Fibroblast of mammary gland (primary cell): Measurements from ENCODE around the gene GALNT18.

Source experiments
- DNase-seq: peaks from one replicate; pipeline ENCODE4 v3.0.0-alpha.2; 2010; ENCODE audit warnings: low read depth
- H3K4me3 ChIP-seq: 2 replicates; pipeline ENCODE4 v1.5.1; 2011; ENCODE audit warnings: low read depth, mild to moderate bottlenecking, low read length, moderate library complexity; ENCODE audit not compliant: control insufficient read depth
- CTCF ChIP-seq: conservative IDR thresholded peaks from 2 replicates; pipeline ENCODE4 v1.5.1; 2011; ENCODE audit warnings: low read depth, low read length, inconsistent platforms; ENCODE audit not compliant: control insufficient read depth, insufficient read depth

Gene GALNT18

DNA sequence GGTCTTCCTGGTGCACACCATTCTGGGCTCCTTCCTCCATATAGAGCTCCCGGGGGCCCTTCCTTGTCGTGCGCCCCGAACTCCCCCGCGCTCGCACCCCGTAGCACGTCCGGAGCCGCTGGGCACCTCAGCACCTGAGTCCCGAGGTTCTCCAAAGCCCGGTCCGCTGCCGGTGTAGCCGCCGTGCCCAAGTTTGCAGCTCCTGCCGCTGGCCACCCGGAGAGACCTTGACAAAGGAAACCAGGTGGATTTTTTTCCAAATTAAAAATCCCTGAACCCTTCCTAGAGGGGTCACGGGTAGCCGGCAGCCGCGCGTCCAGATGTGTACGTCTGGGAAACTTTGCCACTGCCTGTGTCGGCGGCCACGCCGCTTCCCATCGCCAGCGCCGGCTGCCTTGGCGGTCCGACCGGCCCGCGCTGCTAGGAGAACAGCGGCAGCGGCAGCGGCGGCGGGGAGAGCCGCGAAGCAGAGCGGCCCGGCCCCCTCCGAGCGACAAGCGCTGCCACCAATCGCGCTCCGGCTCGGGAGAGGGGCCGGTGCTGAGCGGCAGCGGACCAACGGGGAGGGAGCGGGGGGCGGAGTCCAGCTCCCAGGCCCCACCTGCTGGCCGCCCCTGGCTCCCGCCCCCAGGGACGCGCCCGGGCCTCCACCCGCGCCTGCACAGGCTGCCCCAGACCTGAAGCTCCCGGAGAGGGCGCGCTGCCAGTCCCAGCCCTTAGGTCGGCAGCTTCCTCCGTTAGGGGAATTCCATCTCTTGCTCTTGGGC, at the start of gene GALNT18:
Gene GALNT18, minus strand, starts transcription at position 433 of the 767 bp plus-strand sequence.
- DNase-seq = peak; percentile 86
- H3K4me3 ChIP-seq = peak within 1 kb of the TSS; percentile 57
- no peak for TF ChIP-seq CTCF

- no peak for DNase-seq
- no peak for TF ChIP-seq CTCF
- H3K4me3 ChIP-seq = no peak overlapping the region
Measured at GRCh38 chr11:11670574-11670973, 48.8 kb upstream of the GALNT18 start.

- no peak for DNase-seq
- no peak overlapping the region for H3K4me3 ChIP-seq
- no peak for TF ChIP-seq CTCF
Measured at GRCh38 chr11:11669233-11669846, 47.5 kb upstream of the GALNT18 start.

DNA sequence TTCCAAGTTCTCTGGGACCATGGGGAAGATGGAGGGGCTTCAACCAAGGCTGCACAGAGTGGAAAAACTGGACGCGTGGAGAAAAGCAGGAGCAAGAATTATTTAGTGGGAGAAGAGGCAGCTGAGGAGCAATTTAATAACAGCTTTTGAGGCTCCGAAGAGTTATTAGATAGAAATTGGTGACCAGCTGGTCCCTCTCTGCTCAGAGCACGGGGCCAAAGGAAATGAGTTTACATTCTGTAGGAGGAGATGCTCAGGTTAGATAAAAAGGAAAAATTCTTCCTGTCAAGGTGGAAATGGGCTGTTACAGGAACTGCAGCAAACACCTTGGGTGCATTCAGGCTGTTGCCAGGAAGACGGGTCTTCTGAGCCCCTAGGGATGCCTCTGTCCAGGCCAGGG, 47.0 kb upstream of the GALNT18 start:
- DNase-seq = no peak
- TF ChIP-seq CTCF = no peak
- no peak overlapping the region for H3K4me3 ChIP-seq

DNA sequence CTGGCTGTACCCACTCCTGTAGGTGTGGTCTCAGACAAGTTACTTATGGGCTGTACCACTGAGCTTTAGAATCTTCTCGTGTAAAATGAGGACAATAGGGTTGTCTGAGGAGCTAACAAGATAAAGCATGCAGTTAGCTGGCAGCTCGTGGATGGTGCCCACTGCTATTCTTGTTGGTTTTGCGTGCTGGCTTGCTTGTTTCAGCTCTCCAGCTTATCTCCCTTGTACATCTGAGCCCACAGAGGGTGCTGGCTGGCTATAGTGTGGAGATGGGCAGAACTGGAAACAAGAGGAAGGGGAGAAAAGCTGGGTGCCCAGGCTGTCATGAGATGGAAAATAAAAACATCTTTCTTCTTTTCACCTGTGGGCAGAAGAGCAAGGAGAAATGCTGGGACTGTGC, 46.5 kb upstream of the GALNT18 start:
- DNase-seq = no peak
- no peak for TF ChIP-seq CTCF
- H3K4me3 ChIP-seq = no peak overlapping the region

DNA sequence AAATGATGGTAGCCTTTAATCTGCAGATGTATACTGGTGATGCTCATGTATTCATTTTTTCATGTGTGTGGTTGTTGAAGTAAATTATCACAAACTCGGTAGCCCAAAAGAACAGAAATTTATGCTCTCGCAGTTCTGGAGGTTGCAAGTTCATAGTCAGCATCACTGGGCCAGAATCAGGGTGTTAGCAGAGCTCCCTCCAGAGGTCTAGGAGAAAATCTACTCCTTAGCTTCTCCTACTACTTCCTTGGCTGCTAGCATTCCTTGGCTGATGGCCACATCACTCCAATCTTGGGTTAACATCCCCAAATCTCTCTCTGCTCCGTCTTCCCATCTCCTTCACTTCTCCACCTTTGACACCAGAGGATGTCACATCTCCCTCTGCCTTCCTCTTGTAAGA, 45.3 kb upstream of the GALNT18 start:
- H3K4me3 ChIP-seq = no peak overlapping the region
- peak; percentile 37 for TF ChIP-seq CTCF
- peak; percentile 38 for DNase-seq

GRCh38 chr11:11665407-11665806, 43.6 kb upstream of the GALNT18 start:
- H3K4me3 ChIP-seq = no peak overlapping the region
- TF ChIP-seq CTCF = no peak
- DNase-seq = no peak
